HEK293 (cell line): ENCODE results near the gene MYOC.

ENCODE experiments used
- CTCF ChIA-PET: fragments of 350-600 bp; formaldehyde crosslinking; extraction: SDS; loops from one replicate; lab custom pipeline; 2021; ENCODE audit warnings: antibody characterized with exemption; lab: Yijun Ruan, JAX
- POLR2A ChIA-PET: fragments of 300-600 bp; formaldehyde crosslinking; extraction: SDS; loops from one replicate; lab custom pipeline; 2020; ENCODE audit warnings: antibody characterized with exemption, inconsistent platforms; lab: Yijun Ruan, JAX
- H3K27ac ChIP-seq: fragments of 200-500 bp; sonication (Bioruptor generic); 2 replicates; pipeline ENCODE4 v1.5.1; 2014; ENCODE audit warnings: low read depth, low read length, control low read depth, inconsistent platforms; ENCODE audit errors: extremely low read depth
- H3K36me3 ChIP-seq, 2 experiments: fragments of 200-500 bp in 1 of 2; sonication (Bioruptor generic) in 1 of 2; 1 replicate in 1 of 2; 2 replicates in 1 of 2; pipeline ENCODE4 v1.5.1; 2014 to 2017; ENCODE audit warnings: inconsistent platforms in 2 of 2, low read length in 2 of 2; ENCODE audit not compliant: control insufficient read depth in 2 of 2, insufficient read depth in 1 of 2
- H3K4me1 ChIP-seq: fragments of 200-500 bp; sonication (Bioruptor generic); 2 replicates; pipeline ENCODE4 v1.5.1; 2014; ENCODE audit warnings: mild to moderate bottlenecking, low read length, inconsistent platforms; ENCODE audit not compliant: control insufficient read depth, insufficient read depth
- H3K4me3 ChIP-seq: 2 replicates; pipeline ENCODE4 v1.5.1; 2011; ENCODE audit warnings: low read depth, mild to moderate bottlenecking, control low read depth, low read length, moderate library complexity
- H3K9me3 ChIP-seq: fragments of 200-500 bp; sonication (Bioruptor generic); 2 replicates; pipeline ENCODE4 v1.5.1; 2014; ENCODE audit warnings: low read depth, low read length, inconsistent platforms; ENCODE audit not compliant: control insufficient read depth, insufficient read depth
- ATF2 ChIP-seq: fragments of 450-650 bp; formaldehyde crosslinking; IDR thresholded peaks from 2 replicates; pipeline ENCODE4 v1.5.1; 2016; ENCODE audit warnings: missing biosample characterization, missing genetic modification characterization, low read depth
- BCL11A ChIP-seq: fragments of 450-650 bp; formaldehyde crosslinking; IDR thresholded peaks from 2 replicates; pipeline ENCODE4 v1.5.1; 2016; ENCODE audit warnings: low read depth, missing biosample characterization, missing genetic modification characterization
- IKZF3 ChIP-seq: fragments of 450-650 bp; IDR thresholded peaks from 2 replicates; pipeline ENCODE4 v1.5.0; 2018; ENCODE audit warnings: missing biosample characterization, mild to moderate bottlenecking, missing genetic modification characterization, moderate library complexity
- KLF7 ChIP-seq: fragments of 450-650 bp; formaldehyde crosslinking; IDR thresholded peaks from 2 replicates; pipeline ENCODE4 v1.5.1; 2016; ENCODE audit warnings: missing biosample characterization, missing genetic modification characterization, borderline replicate concordance
- MEIS1 ChIP-seq: sonication (generic); formaldehyde crosslinking; IDR thresholded peaks from 2 replicates; pipeline ENCODE4 v1.8.1; 2022; ENCODE audit warnings: missing genetic modification reagents, mild to moderate bottlenecking, borderline replicate concordance
- REST ChIP-seq: fragments of 450-650 bp; formaldehyde crosslinking; IDR thresholded peaks from 2 replicates; pipeline ENCODE4 v1.5.1; 2016; ENCODE audit warnings: missing biosample characterization, missing genetic modification characterization
- ZNF174 ChIP-seq: fragments of 450-650 bp; formaldehyde crosslinking; IDR thresholded peaks from 2 replicates; pipeline ENCODE4 v1.5.0; 2017; ENCODE audit warnings: missing biosample characterization, mild to moderate bottlenecking, missing genetic modification characterization
- ZNF214 ChIP-seq: fragments of 450-650 bp; formaldehyde crosslinking; IDR thresholded peaks from 2 replicates; pipeline ENCODE4 v1.5.1; 2017; ENCODE audit warnings: missing biosample characterization, mild to moderate bottlenecking, missing genetic modification characterization, borderline replicate concordance
- ZNF23 ChIP-seq: fragments of 450-650 bp; formaldehyde crosslinking; IDR thresholded peaks from 2 replicates; pipeline ENCODE4 v1.5.1; 2016; ENCODE audit warnings: missing biosample characterization, missing genetic modification characterization, borderline replicate concordance
- ZNF416 ChIP-seq: fragments of 450-650 bp; formaldehyde crosslinking; IDR thresholded peaks from 2 replicates; pipeline ENCODE4 v1.5.1; 2016; ENCODE audit warnings: missing biosample characterization, missing genetic modification characterization
- ZNF510 ChIP-seq: fragments of 450-650 bp; formaldehyde crosslinking; IDR thresholded peaks from 2 replicates; pipeline ENCODE4 v1.5.1; 2018; ENCODE audit warnings: mild to moderate bottlenecking, missing genetic modification characterization, missing biosample characterization; ENCODE audit not compliant: insufficient replicate concordance
- ZNF600 ChIP-seq: fragments of 450-650 bp; formaldehyde crosslinking; IDR thresholded peaks from 2 replicates; pipeline ENCODE4 v1.5.1; 2016; ENCODE audit warnings: missing biosample characterization, missing genetic modification characterization
- ZNF704 ChIP-seq: fragments of 450-650 bp; formaldehyde crosslinking; IDR thresholded peaks from 2 replicates; pipeline ENCODE4 v1.5.1; 2016; ENCODE audit warnings: missing biosample characterization, missing genetic modification characterization
- ZNF707 ChIP-seq: fragments of 450-650 bp; formaldehyde crosslinking; IDR thresholded peaks from 2 replicates; pipeline ENCODE4 v1.5.1; 2016; ENCODE audit warnings: missing biosample characterization, missing genetic modification characterization
- ZNF768 ChIP-seq: fragments of 450-650 bp; formaldehyde crosslinking; IDR thresholded peaks from 2 replicates; pipeline ENCODE4 v1.5.1; 2018; ENCODE audit warnings: missing biosample characterization, mild to moderate bottlenecking, missing genetic modification characterization
- ZNF837 ChIP-seq: fragments of 450-650 bp; formaldehyde crosslinking; IDR thresholded peaks from 2 replicates; pipeline ENCODE4 v1.5.1; 2016; ENCODE audit warnings: missing biosample characterization, missing genetic modification characterization
- ZNF843 ChIP-seq: fragments of 450-650 bp; formaldehyde crosslinking; IDR thresholded peaks from 2 replicates; pipeline ENCODE4 v1.5.1; 2016; ENCODE audit warnings: missing biosample characterization, missing genetic modification characterization

Gene MYOC

GRCh38 chr1:171653796-171654195, 1.3 kb upstream of the MYOC start:
- Histone ChIP-seq H3K36me3 (no peaks in the 10 kb centered on the region), H3K9me3 (no peaks in the 10 kb centered on the region), H3K27ac (no peak overlapping the region), H3K4me1 (no peaks in the 10 kb centered on the region), H3K4me3 (no peak overlapping the region)
- CTCF ChIA-PET = interaction anchor here (1.5 to 4.9 kb wide), 2 partner anchors 8 to 84 kb away, joined by 3 to 33 read pairs; no protein-coding TSS in a partner anchor
- no peak for TF ChIP-seq MEIS1 (CRISPR knock-in tag)
- no peak for TF ChIP-seq ZNF510 (tag by site-specific recombination)
- TF ChIP-seq ATF2 (tag by site-specific recombination) = no peak
- TF ChIP-seq ZNF843 = no peak
- TF ChIP-seq ZNF23 = no peak
- no peak for TF ChIP-seq ZNF704 (tag by site-specific recombination)
- no peak for TF ChIP-seq REST (tag by site-specific recombination)
- no peak for TF ChIP-seq ZNF416
- no peak for TF ChIP-seq ZNF214 (tag by site-specific recombination)
- no peak for TF ChIP-seq BCL11A (tag by site-specific recombination)
- TF ChIP-seq ZNF768 = no peak
- TF ChIP-seq IKZF3 (tag by site-specific recombination) = no peak
- POLR2A ChIA-PET = no interaction called here

GRCh38 chr1:171646249-171646560, 6.3 kb downstream of the MYOC start:
- TF ChIP-seq ZNF837 (tag by site-specific recombination) = no peak
- no peak for TF ChIP-seq ZNF600 (tag by site-specific recombination)
- TF ChIP-seq ZNF843 = no peak
- TF ChIP-seq KLF7 (tag by site-specific recombination) = no peak
- TF ChIP-seq ZNF174 (tag by site-specific recombination) = no peak
- no peak for TF ChIP-seq ZNF707 (tag by site-specific recombination)
- H3K9me3 ChIP-seq = no peaks in the 10 kb centered on the region
- H3K36me3 ChIP-seq = no peaks in the 10 kb centered on the region
- CTCF ChIA-PET = interaction anchor here (0.6 to 3.8 kb wide), 10 partner anchors 10 to 627 kb away, joined by 3 to 59 read pairs (median 6); partner anchors contain the start of gene VAMP4
- H3K4me3 ChIP-seq = no peak overlapping the region
- POLR2A ChIA-PET = interaction anchor here (0.8 kb wide), 1 partner anchor 407 kb away, joined by 6 read pairs; no protein-coding TSS in a partner anchor
- no peaks in the 10 kb centered on the region for H3K4me1 ChIP-seq
- no peak overlapping the region for H3K27ac ChIP-seq
